Activated CD4-positive, alpha-beta T cell treated with anti-CD3 and anti-CD28 coated beads, Interleukin-2, amount 50 U/mL, for 24 hours (primary cell): ENCODE measurements around the gene BHLHE40.

Experiments
- DNase-seq, 2 donors: peaks; one replicate each; pipeline ENCODE4 v3.0.0-alpha.2; 2020; ENCODE audit warnings: low read depth in 1 of 2, low spot score in 1 of 2

The BHLHE40 gene

GRCh38 chr3:4997946-4998345 is 18.7 kb downstream of the BHLHE40 start:
- no peak for DNase-seq

- DNase-seq: no peak
These were observed 20.4 kb downstream of the BHLHE40 start for GRCh38 chr3:4999531-5000184.

GRCh38 chr3:5001135-5001534 is 21.9 kb downstream of the BHLHE40 start:
- no peak for DNase-seq

GRCh38 chr3:5001805-5002173 is 22.6 kb downstream of the BHLHE40 start:
- DNase-seq: no peak

- no peak for DNase-seq
These were observed 23.1 kb downstream of the BHLHE40 start for GRCh38 chr3:5002174-5002870.

- no peak for DNase-seq
These were observed 23.6 kb downstream of the BHLHE40 start for GRCh38 chr3:5002871-5003247.

GRCh38 chr3:5004319-5005152 is 25.3 kb downstream of the BHLHE40 start:
- DNase-seq: no peak

GRCh38 chr3:5005367-5005766 is 26.1 kb downstream of the BHLHE40 start:
- no peak for DNase-seq

GRCh38 chr3:5006755-5007202 is 27.5 kb downstream of the BHLHE40 start:
- peak in 1 of 2 donors; percentile 63 for DNase-seq

- no peak for DNase-seq
These were observed 28.6 kb downstream of the BHLHE40 start for GRCh38 chr3:5007873-5008272.

- no peak for DNase-seq
These were observed 30.4 kb downstream of the BHLHE40 start for GRCh38 chr3:5009506-5010109.

- no peak for DNase-seq
These were observed 30.9 kb downstream of the BHLHE40 start for GRCh38 chr3:5010140-5010539.

GRCh38 chr3:5010706-5011554 is 31.7 kb downstream of the BHLHE40 start:
- DNase-seq: no peak

- no peak for DNase-seq
These were observed 32.5 kb downstream of the BHLHE40 start for GRCh38 chr3:5011555-5012256.

GRCh38 chr3:5012367-5012766 is 33.1 kb downstream of the BHLHE40 start:
- no peak for DNase-seq

- DNase-seq: no peak
These were observed 34.0 kb downstream of the BHLHE40 start for GRCh38 chr3:5013021-5013906.

GRCh38 chr3:5014391-5014790 is 35.2 kb downstream of the BHLHE40 start:
- DNase-seq: no peak

GRCh38 chr3:5015056-5015455 is 35.8 kb downstream of the BHLHE40 start:
- no peak for DNase-seq
